DND-41 (cell line): Measurements from ENCODE around the gene YWHAB.

Source experiments
- ATAC-seq: fragments of 200-7000 bp; cut with Tn5 transposase; 3 replicates; pipeline ENCODE4 v1.9.1; 2021; ENCODE audit warnings: low read depth; ENCODE audit not compliant: insufficient read depth
- DNase-seq: peaks from one replicate; pipeline ENCODE4 v3.0.0-alpha.2; 2020
- H2AFZ ChIP-seq: 2 replicates; pipeline ENCODE4 v1.6.0; 2012; ENCODE audit warnings: low read depth, low read length
- H3K27ac ChIP-seq: 2 replicates; pipeline ENCODE4 v1.5.1; 2012; ENCODE audit warnings: low read length, inconsistent platforms
- H3K27me3 ChIP-seq: fragments of 200-600 bp; sonication (generic); 2 replicates; pipeline ENCODE4 v1.6.0; 2012; ENCODE audit warnings: low read length, mild to moderate bottlenecking, inconsistent platforms; ENCODE audit not compliant: insufficient read depth, poor library complexity
- H3K36me3 ChIP-seq: 2 replicates; pipeline ENCODE4 v1.5.1; 2012; ENCODE audit warnings: low read length, inconsistent platforms; ENCODE audit not compliant: insufficient read depth
- H3K4me1 ChIP-seq: 2 replicates; pipeline ENCODE4 v1.5.1; 2012; ENCODE audit warnings: mild to moderate bottlenecking, low read length; ENCODE audit not compliant: insufficient read depth
- H3K4me2 ChIP-seq: 2 replicates; pipeline ENCODE4 v1.6.0; 2012; ENCODE audit warnings: mild to moderate bottlenecking, moderate library complexity, low read length, inconsistent platforms; ENCODE audit not compliant: insufficient read depth
- H3K4me3 ChIP-seq, 2 experiments: fragments of 200-600 bp in 1 of 2; shearing (Covaris generic) in 1 of 2; 2 replicates each; pipeline ENCODE4 v1.5.1; 2012 to 2016; ENCODE audit warnings: inconsistent platforms in 2 of 2, low read length in 2 of 2, mild to moderate bottlenecking in 2 of 2, low read depth in 1 of 2, moderate library complexity in 1 of 2
- H3K79me2 ChIP-seq: 2 replicates; pipeline ENCODE4 v1.6.0; 2012; ENCODE audit warnings: low read length, inconsistent platforms; ENCODE audit not compliant: insufficient read depth
- H3K9ac ChIP-seq: 2 replicates; pipeline ENCODE4 v1.6.0; 2012; ENCODE audit warnings: low read depth, mild to moderate bottlenecking, inconsistent platforms, low read length, moderate library complexity
- H3K9me3 ChIP-seq: 2 replicates; pipeline ENCODE4 v1.5.1; 2012; ENCODE audit warnings: low read length, moderate library complexity, mild to moderate bottlenecking, inconsistent platforms; ENCODE audit not compliant: insufficient read depth, severe bottlenecking
- H4K20me1 ChIP-seq: 2 replicates; pipeline ENCODE4 v1.6.0; 2012; ENCODE audit warnings: low read length; ENCODE audit not compliant: insufficient read depth
- CTCF ChIP-seq: IDR thresholded peaks from 2 replicates; pipeline ENCODE4 v1.5.1; 2012; ENCODE audit warnings: borderline replicate concordance, low read length, moderate library complexity, mild to moderate bottlenecking; ENCODE audit not compliant: poor library complexity, severe bottlenecking; ENCODE audit errors: extremely low read depth
- EZH2 ChIP-seq: IDR thresholded peaks from 3 replicates; pipeline ENCODE4 v1.6.1; 2012; ENCODE audit warnings: borderline replicate concordance, low read depth, mild to moderate bottlenecking, moderate library complexity, low read length, inconsistent platforms; ENCODE audit not compliant: severe bottlenecking

YWHAB gene

DNA sequence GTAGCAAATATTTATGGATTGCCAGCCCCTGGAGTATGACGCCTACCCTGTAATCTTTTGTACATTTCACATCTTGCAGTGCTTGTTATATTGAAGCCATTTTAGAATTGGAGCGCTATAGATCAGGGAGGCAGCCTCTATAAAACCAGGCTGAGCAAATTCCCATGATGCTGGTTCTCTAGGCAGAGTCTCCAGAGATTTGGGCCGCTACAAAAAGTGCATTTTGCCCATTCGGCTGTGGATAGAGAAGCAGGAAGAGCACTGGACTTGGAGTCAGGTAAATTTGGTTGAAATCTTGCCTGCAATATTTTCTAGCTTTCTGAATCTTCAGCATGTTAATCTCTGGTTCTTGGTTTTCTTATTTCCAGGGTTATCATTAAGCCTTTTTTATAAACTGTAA lies 2.0 kb downstream of the YWHAB start:
- H3K27ac ChIP-seq: peak overlapping the region; percentile 93; the same call in 1 of the 2 replicates
- peak overlapping the region; percentile 97 for H3K9ac ChIP-seq

DNA sequence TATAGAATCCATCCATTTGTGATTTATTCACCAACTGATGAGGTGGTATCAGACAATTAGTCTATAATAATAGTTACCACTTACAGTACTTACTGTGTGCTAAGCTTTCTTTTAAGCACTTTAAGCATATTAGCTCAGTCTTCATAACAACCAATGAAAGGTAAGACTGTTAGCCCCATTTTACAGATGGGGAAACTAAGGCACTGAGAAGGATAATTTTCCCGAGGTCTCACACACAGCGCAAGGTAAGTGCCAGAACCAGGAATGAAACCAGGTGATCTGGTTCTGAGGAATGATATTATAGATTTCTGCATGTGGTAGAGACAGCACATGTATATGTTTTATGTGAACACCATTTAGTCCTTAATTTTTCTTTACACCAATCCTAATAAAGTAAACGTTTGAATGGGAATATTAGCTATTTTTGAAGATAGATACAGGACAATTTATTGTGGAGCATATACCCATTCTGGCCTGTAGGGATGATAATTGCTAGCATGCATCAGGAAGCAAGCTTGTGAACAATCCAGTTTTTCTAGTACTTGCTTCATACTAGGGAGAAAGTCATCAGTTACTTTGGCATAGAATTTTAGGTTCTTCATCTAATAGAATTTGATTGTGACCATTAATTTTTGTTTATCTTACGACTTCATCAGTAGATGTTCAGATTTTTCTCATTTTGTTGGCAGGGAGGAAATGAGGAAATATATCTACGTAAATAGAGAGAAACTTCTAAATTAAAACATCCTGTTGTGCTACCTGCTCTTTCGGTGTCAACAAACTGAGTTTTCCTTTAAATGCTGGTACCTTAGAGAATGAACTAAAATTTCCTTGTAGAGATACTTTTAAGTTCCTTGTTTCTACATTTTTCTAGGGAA lies 3.0 kb downstream of the YWHAB start:
- Histone ChIP-seq H3K4me2 (peak overlapping the region; percentile 79), H3K4me1 (peaks cover 48% of the 10 kb centered on the region), H3K27me3 (no peaks in the 10 kb centered on the region), H3K27ac (no peak overlapping the region), H3K9ac (peak overlapping the region; percentile 97; the same call in 1 of the 2 replicates), H3K4me3 (peak overlapping the region in 1 of 2 experiments; percentile 78; a peak in 1 of 4 replicates), H3K79me2 (peaks cover 85% of the 10 kb centered on the region), H2AFZ (no peak overlapping the region), H3K9me3 (no peaks in the 10 kb centered on the region), H3K36me3 (peaks cover 34% of the 10 kb centered on the region), H4K20me1 (peaks cover 71% of the 10 kb centered on the region)
- peak; percentile 34 for TF ChIP-seq CTCF
- TF ChIP-seq EZH2: no peak
- DNase-seq: no peak
- no peak for ATAC-seq

More for the DNA sequence above, 2.0 kb downstream of the YWHAB start:
- Histone ChIP-seq H3K27me3 (no peaks in the 10 kb centered on the region), H3K79me2 (peaks cover 75% of the 10 kb centered on the region), H3K36me3 (peaks cover 34% of the 10 kb centered on the region), H4K20me1 (peaks cover 65% of the 10 kb centered on the region), H3K9me3 (no peaks in the 10 kb centered on the region), H3K4me1 (peaks cover 48% of the 10 kb centered on the region), H3K4me3 (peak overlapping the region; percentile 76 to 78; a peak in 3 of 4 replicates), H2AFZ (no peak overlapping the region), H3K4me2 (peak overlapping the region; percentile 79)
- no peak for DNase-seq
- TF ChIP-seq EZH2 (no peak), CTCF (no peak)
- ATAC-seq: no peak

- Histone ChIP-seq H3K79me2 (peaks cover 99% of the 10 kb centered on the region), H3K36me3 (peaks cover 51% of the 10 kb centered on the region), H3K9me3 (no peaks in the 10 kb centered on the region), H3K9ac (no peak overlapping the region), H4K20me1 (peaks cover 90% of the 10 kb centered on the region), H3K4me1 (peaks cover 30% of the 10 kb centered on the region), H3K27ac (no peak overlapping the region), H3K4me2 (peak overlapping the region; percentile 14; the same call in 1 of the 2 replicates), H2AFZ (no peak overlapping the region), H3K27me3 (no peaks in the 10 kb centered on the region), H3K4me3 (no peak overlapping the region)
- no peak for DNase-seq
- no peak for ATAC-seq
- no peak for TF ChIP-seq CTCF
- no peak for TF ChIP-seq EZH2
Observed at GRCh38 chr20:44891826-44892225, 6.3 kb downstream of the YWHAB start.
